Astrocyte (in vitro differentiated cells and primary cell): ENCODE measurements around the gene WDR59. TPM values are rescaled to one million over a fixed set of nuclear protein-coding genes. Genes with fewer than 3 reads are reported as not detected.
"Not testable (repeated sequence)": the region's sequence is repeated elsewhere in the genome, so short reads cannot be mapped to it uniquely, and the experiment has no call there.

Experiments
- DNase-seq: peaks from one replicate; pipeline ENCODE4 v3.0.0-alpha.2; 2010; ENCODE audit warnings: low read depth
- FAIRE-seq: peaks from 2 replicates; lab custom pipeline; 2011; peaks lifted over from hg19 to GRCh38; lab: Jason Lieb, UNC
- H2AFZ ChIP-seq: 2 replicates; pipeline ENCODE4 v1.6.0; 2012; ENCODE audit warnings: low read depth, low read length, inconsistent platforms
- H3K27ac ChIP-seq: 2 replicates; pipeline ENCODE4 v1.5.1; 2011; ENCODE audit warnings: low read depth, low read length, inconsistent platforms
- H3K27me3 ChIP-seq: 2 replicates; pipeline ENCODE4 v1.6.0; 2011; ENCODE audit warnings: low read length, inconsistent platforms; ENCODE audit not compliant: insufficient read depth
- H3K36me3 ChIP-seq: 2 replicates; pipeline ENCODE4 v1.5.1; 2011; ENCODE audit warnings: low read length, inconsistent platforms; ENCODE audit not compliant: insufficient read depth
- H3K4me1 ChIP-seq: 2 replicates; pipeline ENCODE4 v1.5.1; 2011; ENCODE audit warnings: low read length, inconsistent platforms; ENCODE audit not compliant: insufficient read depth
- H3K4me2 ChIP-seq: 2 replicates; pipeline ENCODE4 v1.6.0; 2012; ENCODE audit warnings: low read length, inconsistent platforms
- H3K4me3 ChIP-seq: 2 replicates; pipeline ENCODE4 v1.5.1; 2011; ENCODE audit warnings: low read depth, mild to moderate bottlenecking, low read length, inconsistent platforms; ENCODE audit not compliant: insufficient read depth
- H3K79me2 ChIP-seq: 2 replicates; pipeline ENCODE4 v1.6.0; 2012; ENCODE audit warnings: mild to moderate bottlenecking, low read length, inconsistent platforms; ENCODE audit not compliant: insufficient read depth
- H3K9ac ChIP-seq: 2 replicates; pipeline ENCODE4 v1.6.0; 2012; ENCODE audit warnings: mild to moderate bottlenecking, low read length, inconsistent platforms
- H3K9me3 ChIP-seq: 2 replicates; pipeline ENCODE4 v1.5.1; 2012; ENCODE audit warnings: low read depth, mild to moderate bottlenecking, low read length, inconsistent platforms; ENCODE audit not compliant: insufficient read depth
- H4K20me1 ChIP-seq: 2 replicates; pipeline ENCODE4 v1.6.0; 2012; ENCODE audit warnings: low read length, inconsistent platforms; ENCODE audit not compliant: insufficient read depth
- H3K27ac Mint-ChIP-seq: one replicate; pipeline ENCODE4 v1.8.0; 2021; ENCODE audit warnings: mild to moderate bottlenecking, mixed read lengths; ENCODE audit not compliant: unreplicated experiment
- H3K27me3 Mint-ChIP-seq: one replicate; pipeline ENCODE4 v1.8.0; 2021; ENCODE audit warnings: low read depth, mixed read lengths; ENCODE audit not compliant: unreplicated experiment
- H3K36me3 Mint-ChIP-seq: one replicate; pipeline ENCODE4 v1.8.0; 2021; ENCODE audit warnings: low read depth, mixed read lengths; ENCODE audit not compliant: unreplicated experiment
- H3K4me1 Mint-ChIP-seq: one replicate; pipeline ENCODE4 v1.8.0; 2021; ENCODE audit warnings: low read depth, mixed read lengths; ENCODE audit not compliant: unreplicated experiment
- H3K4me3 Mint-ChIP-seq: one replicate; pipeline ENCODE4 v1.8.0; 2021; ENCODE audit warnings: mild to moderate bottlenecking, moderate library complexity, mixed read lengths; ENCODE audit not compliant: unreplicated experiment
- H3K9me3 Mint-ChIP-seq: one replicate; pipeline ENCODE4 v1.8.0; 2021; ENCODE audit warnings: mild to moderate bottlenecking, mixed read lengths; ENCODE audit not compliant: unreplicated experiment
- EZH2 ChIP-seq: IDR thresholded peaks from 2 replicates; pipeline ENCODE4 v1.6.1; 2012; ENCODE audit warnings: mild to moderate bottlenecking, low read length, inconsistent platforms; ENCODE audit not compliant: insufficient read depth
- total RNA-seq: library from RNA; stranded (reverse); gene quantifications from 2 replicates; pipeline ENCODE4 v1.2.1, GENCODE V29; 2021
- TF ChIP-seq, protein P1 (sequence below): IDR thresholded peaks from 2 replicates; pipeline ENCODE4 v1.5.1; 2011; ENCODE audit warnings: low read depth, mild to moderate bottlenecking, inconsistent platforms, low read length, moderate library complexity; ENCODE audit not compliant: insufficient read depth

The WDR59 gene
- total RNA-seq, 1 donor from 2014 or later, result 63.8 TPM

DNA sequence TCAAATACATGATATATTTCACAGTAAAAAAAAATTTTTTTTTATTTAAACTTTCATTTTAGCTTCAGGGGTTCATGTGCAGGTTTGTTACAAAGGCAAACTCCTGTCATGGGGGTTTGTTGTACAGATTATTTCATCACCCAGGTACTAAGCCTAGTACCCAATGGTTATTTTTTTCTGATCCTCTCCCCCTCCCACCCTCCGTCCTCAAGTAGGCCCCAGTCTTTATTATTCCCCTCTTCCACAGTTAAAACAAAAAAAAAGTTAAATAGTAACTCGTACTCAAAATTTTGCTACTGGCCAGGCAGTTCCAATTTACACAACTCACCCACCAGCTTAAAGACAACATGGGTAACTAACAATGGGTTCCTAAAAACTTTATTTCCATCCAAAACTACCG is 63.9 kb downstream of the WDR59 start:
- no peaks in the 10 kb centered on the region for H3K79me2 ChIP-seq
- Mint-ChIP-seq H3K36me3 (peaks cover 31% of the 10 kb centered on the region), H3K4me3 (no peak overlapping the region), H3K27ac (no peak overlapping the region), H3K4me1 (no peaks in the 10 kb centered on the region), H3K9me3 (no peaks in the 10 kb centered on the region), H3K27me3 (no peaks in the 10 kb centered on the region)
- H3K9ac ChIP-seq, result no peak overlapping the region
- no peaks in the 10 kb centered on the region for H4K20me1 ChIP-seq
- peaks cover 18% of the 10 kb centered on the region for H3K36me3 ChIP-seq
- H3K4me3 ChIP-seq, result no peak overlapping the region
- no peak overlapping the region for H3K27ac ChIP-seq
- no peak overlapping the region for H2AFZ ChIP-seq
- TF ChIP-seq EZH2, result no peak
- TF ChIP-seq, protein P1, sequence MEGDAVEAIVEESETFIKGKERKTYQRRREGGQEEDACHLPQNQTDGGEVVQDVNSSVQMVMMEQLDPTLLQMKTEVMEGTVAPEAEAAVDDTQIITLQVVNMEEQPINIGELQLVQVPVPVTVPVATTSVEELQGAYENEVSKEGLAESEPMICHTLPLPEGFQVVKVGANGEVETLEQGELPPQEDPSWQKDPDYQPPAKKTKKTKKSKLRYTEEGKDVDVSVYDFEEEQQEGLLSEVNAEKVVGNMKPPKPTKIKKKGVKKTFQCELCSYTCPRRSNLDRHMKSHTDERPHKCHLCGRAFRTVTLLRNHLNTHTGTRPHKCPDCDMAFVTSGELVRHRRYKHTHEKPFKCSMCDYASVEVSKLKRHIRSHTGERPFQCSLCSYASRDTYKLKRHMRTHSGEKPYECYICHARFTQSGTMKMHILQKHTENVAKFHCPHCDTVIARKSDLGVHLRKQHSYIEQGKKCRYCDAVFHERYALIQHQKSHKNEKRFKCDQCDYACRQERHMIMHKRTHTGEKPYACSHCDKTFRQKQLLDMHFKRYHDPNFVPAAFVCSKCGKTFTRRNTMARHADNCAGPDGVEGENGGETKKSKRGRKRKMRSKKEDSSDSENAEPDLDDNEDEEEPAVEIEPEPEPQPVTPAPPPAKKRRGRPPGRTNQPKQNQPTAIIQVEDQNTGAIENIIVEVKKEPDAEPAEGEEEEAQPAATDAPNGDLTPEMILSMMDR, result no peak
- no peaks in the 10 kb centered on the region for H3K9me3 ChIP-seq
- no peak overlapping the region for H3K4me2 ChIP-seq
- H3K27me3 ChIP-seq, result no peaks in the 10 kb centered on the region
- H3K4me1 ChIP-seq, result no peaks in the 10 kb centered on the region
- DNase-seq (no peak), FAIRE-seq (no peak)

DNA sequence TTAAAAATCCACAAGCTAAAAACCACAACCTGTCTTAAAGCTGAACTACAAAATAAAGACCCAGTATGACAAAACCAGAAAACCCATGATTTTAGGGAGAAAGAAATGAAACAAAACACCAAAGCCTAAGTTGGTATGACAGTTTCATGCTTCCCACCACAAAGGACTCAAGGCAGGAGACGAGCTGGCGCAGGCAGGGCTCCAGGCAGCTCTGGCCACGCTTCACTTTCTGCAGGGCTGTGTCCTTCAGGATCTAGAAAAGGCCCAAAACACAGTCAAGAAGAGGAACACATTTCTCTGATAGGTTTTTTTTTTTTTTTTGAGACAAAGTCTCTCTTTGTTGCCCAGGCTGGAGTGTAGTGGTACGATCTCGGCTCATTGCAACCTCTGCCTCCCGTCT is 75.3 kb downstream of the WDR59 start:
- FAIRE-seq, result no peak
- Histone ChIP-seq H3K79me2 (no peaks in the 10 kb centered on the region), H3K9me3 (no peaks in the 10 kb centered on the region), H2AFZ (no peak overlapping the region), H3K4me1 (no peaks in the 10 kb centered on the region), H3K27me3 (no peaks in the 10 kb centered on the region), H3K4me2 (no peak overlapping the region), H3K27ac (no peak overlapping the region), H3K9ac (no peak overlapping the region), H3K4me3 (no peak overlapping the region), H4K20me1 (no peaks in the 10 kb centered on the region), H3K36me3 (peaks cover 33% of the 10 kb centered on the region)
- DNase-seq, result no peak
- Mint-ChIP-seq H3K4me1 (no peaks in the 10 kb centered on the region), H3K27me3 (no peaks in the 10 kb centered on the region), H3K4me3 (no peak overlapping the region), H3K36me3 (peaks cover 65% of the 10 kb centered on the region), H3K9me3 (peaks cover 25% of the 10 kb centered on the region), H3K27ac (no peak overlapping the region)
- TF ChIP-seq, protein P1, result no peak
- TF ChIP-seq EZH2, result no peak

DNA sequence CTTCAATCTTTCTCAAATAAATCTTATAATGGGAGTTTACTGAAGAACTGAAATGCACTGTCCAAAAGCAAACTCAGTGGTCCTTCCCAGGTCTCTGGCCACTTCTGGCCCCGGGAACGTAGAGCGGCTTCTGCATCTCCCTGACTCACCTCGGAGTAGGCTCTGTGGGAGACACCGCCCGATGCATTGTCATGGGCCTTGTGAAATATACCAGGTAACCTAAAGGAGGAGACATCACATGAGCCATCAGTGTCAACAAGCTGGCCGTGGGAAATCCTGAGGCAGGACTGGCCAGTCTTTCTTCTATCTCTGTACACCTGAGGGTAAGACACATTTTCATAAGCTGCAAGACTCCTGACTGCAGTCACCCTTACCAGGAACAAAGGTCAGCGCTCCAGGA is 76.2 kb downstream of the WDR59 start:
- peaks cover 28% of the 10 kb centered on the region for H3K36me3 ChIP-seq
- not testable (repeated sequence) for H3K27me3 ChIP-seq, H3K4me1 ChIP-seq, H3K4me2 ChIP-seq, H3K9ac ChIP-seq, H4K20me1 ChIP-seq, H3K4me3 Mint-ChIP-seq, H3K4me3 ChIP-seq, H3K27ac Mint-ChIP-seq, DNase-seq, H3K27ac ChIP-seq, H3K79me2 ChIP-seq, H3K4me1 Mint-ChIP-seq, FAIRE-seq, H2AFZ ChIP-seq, H3K9me3 ChIP-seq, H3K27me3 Mint-ChIP-seq
- H3K9me3 Mint-ChIP-seq, result peaks cover 25% of the 10 kb centered on the region
- H3K36me3 Mint-ChIP-seq, result peaks cover 60% of the 10 kb centered on the region
